Measurements from ENCODE around the gene TMEM116.
"Not testable (repeated sequence)": the region's sequence is repeated elsewhere in the genome, so short reads cannot be mapped to it uniquely, and the experiment has no call there.

DNA sequence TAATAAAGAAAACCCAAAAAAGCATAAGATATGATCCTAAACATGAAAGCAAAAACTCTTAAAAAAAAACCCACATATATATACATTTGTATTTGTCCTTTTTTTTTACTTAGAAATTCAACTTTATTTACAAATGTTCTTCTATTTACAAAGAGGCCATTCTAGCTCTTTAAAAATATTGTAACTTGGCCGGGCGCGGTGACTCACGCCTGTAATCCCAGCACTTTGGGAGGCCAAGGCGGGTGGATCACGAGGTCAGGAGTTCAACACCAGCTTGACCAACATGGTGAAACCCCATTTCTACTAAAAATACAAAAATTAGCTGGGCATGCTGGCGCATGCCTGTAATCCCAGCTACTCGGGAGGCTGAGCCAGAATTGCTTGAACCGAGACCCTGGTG, 13.8 kb downstream of the TMEM116 start:
- TF ChIP-seq, protein P1, sequence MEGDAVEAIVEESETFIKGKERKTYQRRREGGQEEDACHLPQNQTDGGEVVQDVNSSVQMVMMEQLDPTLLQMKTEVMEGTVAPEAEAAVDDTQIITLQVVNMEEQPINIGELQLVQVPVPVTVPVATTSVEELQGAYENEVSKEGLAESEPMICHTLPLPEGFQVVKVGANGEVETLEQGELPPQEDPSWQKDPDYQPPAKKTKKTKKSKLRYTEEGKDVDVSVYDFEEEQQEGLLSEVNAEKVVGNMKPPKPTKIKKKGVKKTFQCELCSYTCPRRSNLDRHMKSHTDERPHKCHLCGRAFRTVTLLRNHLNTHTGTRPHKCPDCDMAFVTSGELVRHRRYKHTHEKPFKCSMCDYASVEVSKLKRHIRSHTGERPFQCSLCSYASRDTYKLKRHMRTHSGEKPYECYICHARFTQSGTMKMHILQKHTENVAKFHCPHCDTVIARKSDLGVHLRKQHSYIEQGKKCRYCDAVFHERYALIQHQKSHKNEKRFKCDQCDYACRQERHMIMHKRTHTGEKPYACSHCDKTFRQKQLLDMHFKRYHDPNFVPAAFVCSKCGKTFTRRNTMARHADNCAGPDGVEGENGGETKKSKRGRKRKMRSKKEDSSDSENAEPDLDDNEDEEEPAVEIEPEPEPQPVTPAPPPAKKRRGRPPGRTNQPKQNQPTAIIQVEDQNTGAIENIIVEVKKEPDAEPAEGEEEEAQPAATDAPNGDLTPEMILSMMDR (conservative IDR thresholded peaks at IDR 0.05; ENCODE audit: low read length), result not testable (repeated sequence)
- not testable (repeated sequence) for TF ChIP-seq EZH2phosphoT487 (IDR thresholded peaks at IDR 0.05; ENCODE audit: borderline replicate concordance)
